MCF 10A (cell line): ENCODE measurements around the gene EXOSC10. TPM values are rescaled to one million over a fixed set of nuclear protein-coding genes. Genes with fewer than 3 reads are reported as not detected.

Source experiments
- BruUV-seq: library from RNA; stranded (reverse); fragments of 400-500 nt; replicated peaks from 2 replicates; lab custom pipeline; 2021; lab: Mats Ljungman, UMichigan
- CTCF ChIA-PET: fragments of 300-600 bp; sonication (Branson Sonifier 250); formaldehyde crosslinking; extraction: SDS; loops from one replicate; lab custom pipeline; 2021; ENCODE audit warnings: antibody characterized with exemption, inconsistent platforms; lab: Yijun Ruan, JAX
- POLR2A ChIA-PET: fragments of 300-600, 350-650 bp; sonication (Branson Sonifier 250); formaldehyde crosslinking; extraction: SDS; loops from one replicate; lab custom pipeline; 2020; ENCODE audit warnings: antibody characterized with exemption, inconsistent platforms; lab: Yijun Ruan, JAX
- DNase-seq: peaks from one replicate; pipeline ENCODE4 v3.0.0-alpha.2; 2018; ENCODE audit not compliant: unreplicated experiment
- H3K27ac Mint-ChIP-seq: one replicate; pipeline ENCODE4 v1.8.0; 2022; ENCODE audit warnings: mild to moderate bottlenecking, low read depth, mixed read lengths; ENCODE audit not compliant: unreplicated experiment
- H3K27me3 Mint-ChIP-seq: one replicate; pipeline ENCODE4 v1.8.0; 2022; ENCODE audit warnings: mixed read lengths; ENCODE audit not compliant: insufficient read depth, unreplicated experiment
- H3K36me3 Mint-ChIP-seq: one replicate; pipeline ENCODE4 v1.8.0; 2022; ENCODE audit warnings: mild to moderate bottlenecking, moderate library complexity, mixed read lengths; ENCODE audit not compliant: insufficient read depth, unreplicated experiment
- H3K4me1 Mint-ChIP-seq: one replicate; pipeline ENCODE4 v1.8.0; 2022; ENCODE audit warnings: mixed read lengths; ENCODE audit not compliant: insufficient read depth, unreplicated experiment
- H3K4me3 Mint-ChIP-seq: one replicate; pipeline ENCODE4 v1.8.0; 2022; ENCODE audit warnings: mild to moderate bottlenecking, moderate library complexity, mixed read lengths; ENCODE audit not compliant: unreplicated experiment
- H3K9me3 Mint-ChIP-seq: one replicate; pipeline ENCODE4 v1.8.0; 2022; ENCODE audit warnings: mixed read lengths; ENCODE audit not compliant: unreplicated experiment
- CTCF ChIP-seq: fragments of 200-600 bp; IDR thresholded peaks from one replicate; pipeline ENCODE4 v1.8.0; 2022; ENCODE audit warnings: antibody characterized with exemption, mild to moderate bottlenecking; ENCODE audit not compliant: unreplicated experiment
- intact Hi-C: fragments of 100-400 bp; cut with micrococcal nuclease; formaldehyde crosslinking; loops from 2 replicates; pipeline ENCODE4 v1.14.1; 2022
- total RNA-seq: library from RNA; stranded (reverse); gene quantifications from 2 replicates; pipeline ENCODE4 v1.2.3, GENCODE V29; 2022

EXOSC10 gene
- total RNA-seq, 1 experiment from 2014 or later = 65.1 TPM

GRCh38 chr1:11144570-11145256 lies 45.0 kb upstream of the EXOSC10 start:
- H3K4me1 Mint-ChIP-seq = no peaks in the 10 kb centered on the region
- ChIA-PET CTCF (interaction anchor here (0.7 to 1.0 kb wide), 2 partner anchors 108 to 1102 kb away, joined by 3 to 4 read pairs; no protein-coding TSS in a partner anchor), POLR2A (interaction anchor here (0.6 to 1.0 kb wide), 2 partner anchors 57 to 1069 kb away, joined by 3 read pairs; no protein-coding TSS in a partner anchor)
- H3K9me3 Mint-ChIP-seq = no peaks in the 10 kb centered on the region
- intact Hi-C loops = no loop called here
- BruUV-seq = no TSS peak
- no peak for DNase-seq
- TF ChIP-seq CTCF = no peak
- no peak overlapping the region for H3K4me3 Mint-ChIP-seq
- peaks cover 61% of the 10 kb centered on the region for H3K36me3 Mint-ChIP-seq
- H3K27ac Mint-ChIP-seq = no peak overlapping the region
- H3K27me3 Mint-ChIP-seq = no peaks in the 10 kb centered on the region

GRCh38 chr1:11143907-11144306 lies 44.2 kb upstream of the EXOSC10 start:
- TF ChIP-seq CTCF = no peak
- Mint-ChIP-seq H3K27ac (peak overlapping the region; percentile 3), H3K4me3 (no peak overlapping the region), H3K4me1 (peaks cover 4% of the 10 kb centered on the region), H3K9me3 (no peaks in the 10 kb centered on the region), H3K27me3 (no peaks in the 10 kb centered on the region), H3K36me3 (peaks cover 61% of the 10 kb centered on the region)
- BruUV-seq = no TSS peak
- CTCF ChIA-PET = no interaction called here
- intact Hi-C loops = no loop called here
- no peak for DNase-seq
- POLR2A ChIA-PET = interaction anchor here (1.0 kb wide), 1 partner anchor 56 kb away, joined by 3 read pairs; no protein-coding TSS in a partner anchor

GRCh38 chr1:11143401-11143800 lies 43.7 kb upstream of the EXOSC10 start:
- TF ChIP-seq CTCF = no peak
- BruUV-seq = no TSS peak
- CTCF ChIA-PET = interaction anchor here (1.1 kb wide), 1 partner anchor 12 kb away, joined by 3 read pairs; no protein-coding TSS in a partner anchor
- no peak for DNase-seq
- Mint-ChIP-seq H3K4me1 (peaks cover 6% of the 10 kb centered on the region), H3K4me3 (no peak overlapping the region), H3K36me3 (peaks cover 66% of the 10 kb centered on the region), H3K9me3 (no peaks in the 10 kb centered on the region), H3K27me3 (no peaks in the 10 kb centered on the region), H3K27ac (peak overlapping the region; percentile 3)
- intact Hi-C loops = no loop called here
- POLR2A ChIA-PET = no interaction called here

GRCh38 chr1:11142618-11143391 lies 43.1 kb upstream of the EXOSC10 start:
- BruUV-seq = no TSS peak
- DNase-seq = no peak
- Mint-ChIP-seq H3K9me3 (no peaks in the 10 kb centered on the region), H3K4me1 (peaks cover 6% of the 10 kb centered on the region), H3K4me3 (no peak overlapping the region), H3K27me3 (no peaks in the 10 kb centered on the region), H3K27ac (peak overlapping the region; percentile 3), H3K36me3 (peaks cover 71% of the 10 kb centered on the region)
- no peak for TF ChIP-seq CTCF
- intact Hi-C loops = no loop called here
- POLR2A ChIA-PET = no interaction called here
- CTCF ChIA-PET = interaction anchor here (0.6 to 1.1 kb wide), 3 partner anchors 9 to 11 kb away, joined by 3 read pairs; no protein-coding TSS in a partner anchor
